Dedifferentiated amniotic fluid mesenchymal stem cell (primary cell): ENCODE measurements around the gene TEC.
"Not testable (repeated sequence)": the region's sequence is repeated elsewhere in the genome, so short reads cannot be mapped to it uniquely, and the experiment has no call there.

Source experiments
- DNase-seq: peaks from one replicate; pipeline ENCODE4 v3.0.0-alpha.2; 2016; ENCODE audit errors: extremely low spot score

TEC gene

GRCh38 chr4:48167538-48168263 lies 101.9 kb downstream of the TEC start:
- DNase-seq = no peak

DNA sequence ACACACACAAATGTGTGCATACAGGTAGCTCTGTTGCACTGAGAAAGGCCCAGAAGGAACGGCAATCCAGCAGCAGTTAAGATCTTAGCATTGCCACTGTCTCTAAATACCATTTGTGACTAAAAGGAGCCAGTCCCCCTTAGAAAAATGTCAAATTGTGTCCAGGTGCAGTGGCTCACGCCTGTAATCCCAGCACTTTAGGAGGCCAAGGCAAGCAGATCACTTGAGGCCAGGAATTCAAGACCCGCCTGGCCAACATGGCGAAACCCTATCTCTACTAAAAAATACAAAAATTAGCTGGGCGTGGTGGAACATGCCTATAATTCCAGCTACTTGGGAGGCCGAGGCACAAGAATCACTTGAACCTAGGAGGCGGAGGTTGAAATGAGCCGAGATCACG lies 105.1 kb downstream of the TEC start:
- DNase-seq = not testable (repeated sequence)

- no peak for DNase-seq
Observed at GRCh38 chr4:48163746-48164145, 105.9 kb downstream of the TEC start.

DNA sequence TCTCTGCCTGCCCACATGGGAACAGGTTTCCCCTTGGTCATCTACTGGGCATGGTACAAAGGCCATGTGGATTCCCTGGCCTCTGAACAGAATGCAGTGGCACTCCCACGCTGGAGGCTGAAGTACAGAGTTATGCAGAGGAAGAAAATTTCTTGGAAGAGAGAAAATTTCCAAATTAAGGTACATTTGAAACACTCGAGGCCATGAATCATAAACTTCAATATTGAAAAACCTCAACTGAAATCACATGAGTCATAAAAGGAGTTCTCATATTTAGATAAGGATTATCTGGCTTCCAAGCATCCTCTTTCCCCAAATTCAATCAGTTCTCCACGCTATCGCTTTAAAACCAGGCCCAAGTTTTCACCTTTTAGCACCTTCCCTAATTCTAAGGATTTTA lies 107.5 kb downstream of the TEC start:
- DNase-seq = peak; percentile 41

- no peak for DNase-seq
Observed at GRCh38 chr4:48157271-48157670, 112.4 kb downstream of the TEC start.

DNA sequence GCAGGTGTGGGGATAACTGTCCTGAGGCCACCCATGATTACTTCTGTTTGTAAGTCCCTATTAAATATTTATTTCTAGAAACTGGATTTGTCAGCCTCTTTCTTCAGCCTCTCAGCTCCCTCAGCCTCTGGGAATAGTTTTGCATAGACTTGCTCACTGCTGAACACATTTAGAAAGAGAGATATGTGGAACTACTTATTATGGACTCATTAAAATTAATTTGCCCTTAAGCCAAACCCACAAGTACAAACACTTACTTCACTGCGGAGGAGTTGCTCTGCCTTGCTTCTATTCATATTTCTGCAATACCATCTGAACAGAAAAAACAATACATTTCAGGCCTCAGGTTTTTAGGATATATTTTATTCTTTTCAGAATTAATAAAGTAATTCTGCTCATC lies 113.2 kb downstream of the TEC start:
- no peak for DNase-seq

- DNase-seq = no peak
Observed at GRCh38 chr4:48153791-48154550, 115.7 kb downstream of the TEC start.

- no peak for DNase-seq
Observed at GRCh38 chr4:48152259-48152658, 117.4 kb downstream of the TEC start.

- DNase-seq = no peak
Observed at GRCh38 chr4:48149827-48150370, 119.7 kb downstream of the TEC start.

DNA sequence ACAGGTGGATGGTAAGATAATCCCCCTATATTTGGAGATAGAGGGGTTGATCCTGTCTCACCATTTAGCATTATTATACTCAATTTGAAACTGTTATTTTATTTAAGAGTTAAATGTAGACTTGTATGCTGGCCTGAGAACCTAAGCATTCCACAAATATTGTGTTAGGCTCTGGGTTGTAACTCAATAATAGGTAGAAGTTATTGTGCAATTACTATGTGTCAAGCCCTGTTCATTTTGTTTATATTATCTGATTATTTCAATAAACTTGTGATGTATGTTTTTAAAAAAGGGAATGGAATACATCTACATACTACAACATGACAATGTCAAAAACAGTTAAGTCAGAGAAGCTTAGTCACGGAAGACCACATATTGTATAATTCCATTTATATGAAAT lies 122.0 kb downstream of the TEC start:
- DNase-seq = no peak

GRCh38 chr4:48141048-48141447 lies 128.6 kb downstream of the TEC start:
- peak; percentile 66 for DNase-seq

- peak; percentile 28 for DNase-seq
Observed at GRCh38 chr4:48139691-48140090, 129.9 kb downstream of the TEC start.

GRCh38 chr4:48138936-48139335 lies 130.7 kb downstream of the TEC start:
- no peak for DNase-seq

GRCh38 chr4:48138511-48138910 lies 131.1 kb downstream of the TEC start:
- DNase-seq = no peak

GRCh38 chr4:48137846-48138245 lies 131.8 kb downstream of the TEC start:
- DNase-seq = no peak

- no peak for DNase-seq
Observed at GRCh38 chr4:48134081-48134480, 135.6 kb downstream of the TEC start, which contains the start of gene TXK. TSS of gene TXK (minus strand) at chr4:48134250. CDS start at chr4:48134170, 80 bp downstream.

GRCh38 chr4:48133669-48134068 lies 136.0 kb downstream of the TEC start:
- DNase-seq = no peak

DNA sequence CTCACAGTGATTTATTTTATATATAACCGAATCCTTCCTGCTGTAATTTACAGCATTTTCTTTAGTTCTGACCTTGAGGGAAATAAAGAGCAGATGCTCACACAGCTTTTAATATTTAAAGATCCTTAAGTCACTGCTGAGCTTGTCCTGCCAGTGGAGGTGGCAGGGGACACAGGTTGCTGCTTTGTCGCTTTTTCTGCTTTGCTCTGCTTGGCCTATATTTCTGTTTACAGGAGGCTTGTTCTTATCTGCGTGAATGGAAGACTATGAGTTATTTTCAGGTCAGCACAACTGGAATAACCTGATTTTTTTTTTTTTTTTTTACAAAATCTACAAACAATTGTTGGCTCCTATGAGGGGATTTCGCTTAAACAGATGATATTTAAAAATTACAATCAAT lies 137.9 kb downstream of the TEC start:
- no peak for DNase-seq

- no peak for DNase-seq
Observed at GRCh38 chr4:48130100-48130499, 139.5 kb downstream of the TEC start.

- DNase-seq = no peak
Observed at GRCh38 chr4:48129307-48130014, 140.2 kb downstream of the TEC start.

DNA sequence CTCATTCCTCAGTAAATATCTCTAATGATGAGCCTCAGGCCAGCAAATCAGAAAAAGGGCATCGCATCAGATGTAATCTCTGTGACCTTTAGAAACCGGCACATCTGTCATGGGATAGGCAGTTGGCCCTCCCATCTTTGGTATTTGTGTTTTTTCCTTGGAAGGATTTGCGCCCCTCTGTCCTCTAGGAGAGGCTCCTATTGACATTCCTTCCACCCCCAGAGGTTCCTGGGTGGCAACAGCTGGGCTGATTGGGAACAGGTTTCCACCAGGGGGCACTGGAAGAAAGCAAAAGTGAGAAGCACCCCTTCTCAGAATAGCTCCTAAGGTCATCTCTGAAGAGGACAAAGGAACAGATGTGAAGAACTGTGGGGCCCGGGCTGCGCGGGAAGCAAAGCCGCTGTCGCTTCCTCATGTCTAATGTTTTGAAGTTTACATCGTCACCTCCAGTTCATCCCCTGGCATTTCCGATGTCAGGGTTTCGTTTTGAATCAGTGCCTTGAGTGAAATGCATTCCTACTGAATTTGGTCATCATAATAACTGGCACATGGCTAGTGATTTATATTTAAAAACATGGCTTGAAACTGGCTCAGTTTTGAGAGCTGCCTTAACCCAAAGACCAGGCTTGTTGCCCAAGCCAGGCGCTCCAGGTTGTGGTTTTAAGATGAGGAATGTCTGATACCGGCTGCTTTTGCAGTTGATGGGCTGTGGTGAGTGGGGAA lies 141.8 kb downstream of the TEC start:
- peak; percentile 90 for DNase-seq

- no peak for DNase-seq
Observed at GRCh38 chr4:48127231-48127630, 142.4 kb downstream of the TEC start.
